ENCODE data around the gene IGF2BP2. TPM values are rescaled to one million over a fixed set of nuclear protein-coding genes. Genes with fewer than 3 reads are reported as not detected.

Gene IGF2BP2
- total RNA-seq, 6 experiments from 2014 or later, result 97.2 to 111 (median 100.0) TPM

GRCh38 chr3:185716436-185717108, 108.3 kb downstream of the IGF2BP2 start:
- Mint-ChIP-seq H3K9me3 (no peaks in the 10 kb centered on the region), H3K27ac (peak overlapping the region; percentile 89), H3K4me3 (peak overlapping the region; percentile 58), H3K27me3 (ENCODE audit: insufficient read depth) (no peaks in the 10 kb centered on the region; the same call in 1 of the 2 replicates), H3K4me1 (ENCODE audit: low read depth) (peaks cover 85% of the 10 kb centered on the region), H3K36me3 (ENCODE audit: low read depth) (peaks cover 17% of the 10 kb centered on the region)
- no peak for TF ChIP-seq CTCF (IDR thresholded peaks at IDR 0.05)
- DNase-seq, result no peak

- H3K36me3 Mint-ChIP-seq (ENCODE audit: low read depth), result peaks cover 14% of the 10 kb centered on the region
- H3K9me3 Mint-ChIP-seq, result no peaks in the 10 kb centered on the region
- TF ChIP-seq CTCF (IDR thresholded peaks at IDR 0.05), result no peak
- DNase-seq, result peak; percentile 35
- no peaks in the 10 kb centered on the region; the same call in none of the 2 replicates for H3K27me3 Mint-ChIP-seq (ENCODE audit: insufficient read depth)
- H3K4me3 Mint-ChIP-seq, result peak overlapping the region; percentile 37
- peak overlapping the region; percentile 89 for H3K27ac Mint-ChIP-seq
- H3K4me1 Mint-ChIP-seq (ENCODE audit: low read depth), result peaks cover 95% of the 10 kb centered on the region
Measured at GRCh38 chr3:185715091-185715490, 109.8 kb downstream of the IGF2BP2 start.

DNA sequence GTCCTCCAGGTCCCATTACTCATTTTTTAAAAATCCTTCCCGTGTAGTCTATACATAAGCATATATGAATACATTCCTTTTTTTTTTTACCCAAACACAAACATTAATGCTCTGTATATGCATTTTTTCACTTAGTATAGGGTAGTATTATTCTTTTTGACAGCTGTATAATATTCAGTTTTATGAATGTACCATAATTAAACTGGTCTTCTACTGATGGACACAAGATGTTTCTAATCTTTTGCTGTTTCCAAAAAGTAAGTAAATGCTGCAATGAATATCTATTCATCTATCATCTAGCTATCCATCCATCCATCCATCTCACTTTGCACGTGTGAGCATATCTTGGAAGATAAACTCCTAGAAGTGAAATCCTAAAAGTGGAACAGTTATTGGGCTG, 110.8 kb downstream of the IGF2BP2 start:
- Mint-ChIP-seq H3K27ac (no peak overlapping the region), H3K9me3 (no peaks in the 10 kb centered on the region)
- DNase-seq, result no peak

GRCh38 chr3:185713015-185713414, 111.8 kb downstream of the IGF2BP2 start:
- Mint-ChIP-seq H3K36me3 (ENCODE audit: low read depth) (peaks cover 8% of the 10 kb centered on the region), H3K4me1 (ENCODE audit: low read depth) (peaks cover 90% of the 10 kb centered on the region), H3K27me3 (ENCODE audit: insufficient read depth) (no peaks in the 10 kb centered on the region; the same call in 1 of the 2 replicates), H3K4me3 (no peak overlapping the region), H3K9me3 (no peaks in the 10 kb centered on the region), H3K27ac (peak overlapping the region; percentile 88; the same call in 1 of the 2 replicates)
- DNase-seq, result no peak
- TF ChIP-seq CTCF (IDR thresholded peaks at IDR 0.05), result no peak

More for the DNA sequence above, 110.8 kb downstream of the IGF2BP2 start:
- Mint-ChIP-seq H3K4me1 (ENCODE audit: low read depth) (peaks cover 92% of the 10 kb centered on the region), H3K4me3 (no peak overlapping the region), H3K27me3 (ENCODE audit: insufficient read depth) (no peaks in the 10 kb centered on the region; the same call in none of the 2 replicates), H3K36me3 (ENCODE audit: low read depth) (peaks cover 8% of the 10 kb centered on the region)
- TF ChIP-seq CTCF (IDR thresholded peaks at IDR 0.05), result no peak

DNA sequence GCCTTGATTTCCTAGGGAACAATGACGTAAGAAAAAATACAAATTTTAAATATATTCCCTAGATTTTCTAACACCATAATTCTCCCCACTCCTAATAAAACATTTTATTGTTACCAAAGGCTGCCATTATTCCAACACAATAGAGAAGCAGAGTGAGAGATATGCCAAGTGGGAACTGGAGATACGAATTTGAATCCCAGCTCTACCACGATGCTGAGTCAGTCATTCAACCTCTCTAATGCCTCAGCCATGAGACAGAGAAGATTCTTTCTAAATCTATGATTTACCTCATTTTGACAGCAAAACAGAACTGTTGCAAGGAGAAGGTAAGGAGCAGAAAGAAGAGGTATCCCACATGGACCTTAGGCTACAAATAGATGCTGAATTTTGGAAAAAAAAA, 112.5 kb downstream of the IGF2BP2 start:
- Mint-ChIP-seq H3K4me1 (ENCODE audit: low read depth) (peaks cover 83% of the 10 kb centered on the region), H3K9me3 (no peaks in the 10 kb centered on the region), H3K36me3 (ENCODE audit: low read depth) (peaks cover 8% of the 10 kb centered on the region), H3K27ac (peak overlapping the region; percentile 88), H3K4me3 (no peak overlapping the region), H3K27me3 (ENCODE audit: insufficient read depth) (no peaks in the 10 kb centered on the region; the same call in 1 of the 2 replicates)
- TF ChIP-seq CTCF (IDR thresholded peaks at IDR 0.05), result no peak
- DNase-seq, result peak; percentile 29
